22Rv1 (cell line): ENCODE data around the gene ZNF177.

ENCODE experiments used
- ZFX ChIP-seq: fragments of 450-650 bp; IDR thresholded peaks from 2 replicates; pipeline ENCODE4 v1.6.1; 2017; ENCODE audit warnings: antibody characterized with exemption, borderline replicate concordance
- TF ChIP-seq, protein P1 (sequence below): fragments of 450-650 bp; IDR thresholded peaks from 2 replicates; pipeline ENCODE4 v1.5.1; 2017; ENCODE audit warnings: mild to moderate bottlenecking

- TF ChIP-seq, protein P1, sequence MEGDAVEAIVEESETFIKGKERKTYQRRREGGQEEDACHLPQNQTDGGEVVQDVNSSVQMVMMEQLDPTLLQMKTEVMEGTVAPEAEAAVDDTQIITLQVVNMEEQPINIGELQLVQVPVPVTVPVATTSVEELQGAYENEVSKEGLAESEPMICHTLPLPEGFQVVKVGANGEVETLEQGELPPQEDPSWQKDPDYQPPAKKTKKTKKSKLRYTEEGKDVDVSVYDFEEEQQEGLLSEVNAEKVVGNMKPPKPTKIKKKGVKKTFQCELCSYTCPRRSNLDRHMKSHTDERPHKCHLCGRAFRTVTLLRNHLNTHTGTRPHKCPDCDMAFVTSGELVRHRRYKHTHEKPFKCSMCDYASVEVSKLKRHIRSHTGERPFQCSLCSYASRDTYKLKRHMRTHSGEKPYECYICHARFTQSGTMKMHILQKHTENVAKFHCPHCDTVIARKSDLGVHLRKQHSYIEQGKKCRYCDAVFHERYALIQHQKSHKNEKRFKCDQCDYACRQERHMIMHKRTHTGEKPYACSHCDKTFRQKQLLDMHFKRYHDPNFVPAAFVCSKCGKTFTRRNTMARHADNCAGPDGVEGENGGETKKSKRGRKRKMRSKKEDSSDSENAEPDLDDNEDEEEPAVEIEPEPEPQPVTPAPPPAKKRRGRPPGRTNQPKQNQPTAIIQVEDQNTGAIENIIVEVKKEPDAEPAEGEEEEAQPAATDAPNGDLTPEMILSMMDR, result no peak
- no peak for TF ChIP-seq ZFX
Measured at GRCh38 chr19:9324584-9324962, 38.2 kb upstream of the ZNF177 start.
